SK-N-DZ (cell line): ENCODE data around the gene LCE2D.

ENCODE experiments used
- DNase-seq: peaks from one replicate; pipeline ENCODE4 v3.0.0-alpha.2; 2015; ENCODE audit warnings: low spot score
- small RNA-seq, 2 experiments: library from RNA; depleted of rRNA; stranded (forward); fragments of <200 nt; gene quantifications; one replicate each; pipeline ENCODE3, GENCODE V24; 2014

Gene LCE2D

DNA sequence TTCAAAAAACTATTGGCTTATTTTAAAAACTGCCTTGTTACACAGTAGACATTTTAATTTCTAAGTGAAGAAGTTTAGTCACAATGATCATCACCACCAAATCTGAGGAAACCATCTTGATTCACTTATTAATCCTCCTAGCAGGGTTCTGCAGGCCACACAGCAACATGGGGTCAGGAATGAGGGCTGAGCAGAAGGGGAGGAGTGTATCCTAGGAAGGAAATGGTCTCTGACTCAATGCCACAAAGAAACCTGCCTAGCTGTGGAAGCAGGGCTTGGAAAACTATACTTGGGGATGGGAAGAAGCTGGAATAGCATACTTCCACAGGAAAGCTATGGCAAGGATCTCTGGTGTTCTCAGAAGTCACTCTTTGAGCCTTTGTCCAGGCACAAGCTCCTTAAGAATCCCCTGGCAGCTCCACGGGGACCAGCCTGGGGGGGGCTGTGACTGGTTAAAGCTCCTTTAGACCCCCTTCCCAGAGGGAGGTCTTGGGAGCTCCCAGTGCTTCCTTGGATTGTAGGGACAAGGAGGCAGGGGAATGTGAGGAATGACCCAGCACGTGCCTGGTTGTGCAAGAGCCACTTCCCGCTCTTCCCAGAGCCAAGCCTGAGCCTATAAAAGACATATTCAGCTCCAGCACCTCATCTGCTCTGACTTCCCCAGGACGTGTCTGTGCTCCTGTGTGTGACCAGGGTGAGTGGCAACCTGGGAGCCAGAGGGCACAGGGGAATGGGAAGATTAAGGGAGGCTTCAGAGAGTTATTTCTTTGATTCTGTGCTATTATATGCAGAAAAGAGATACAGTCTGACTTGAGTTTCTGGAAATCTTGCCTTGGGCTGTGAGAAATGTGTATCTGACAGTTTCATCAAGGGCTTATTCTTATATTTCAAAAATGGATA lies 34.8 kb downstream of the LCE2D start, which contains the start of gene LCE2A:
Gene LCE2A, plus strand, starts transcription at position 645 of the 900 bp plus-strand sequence. CDS start 557 bp downstream, outside the sequence.
- DNase-seq = no peak

DNA sequence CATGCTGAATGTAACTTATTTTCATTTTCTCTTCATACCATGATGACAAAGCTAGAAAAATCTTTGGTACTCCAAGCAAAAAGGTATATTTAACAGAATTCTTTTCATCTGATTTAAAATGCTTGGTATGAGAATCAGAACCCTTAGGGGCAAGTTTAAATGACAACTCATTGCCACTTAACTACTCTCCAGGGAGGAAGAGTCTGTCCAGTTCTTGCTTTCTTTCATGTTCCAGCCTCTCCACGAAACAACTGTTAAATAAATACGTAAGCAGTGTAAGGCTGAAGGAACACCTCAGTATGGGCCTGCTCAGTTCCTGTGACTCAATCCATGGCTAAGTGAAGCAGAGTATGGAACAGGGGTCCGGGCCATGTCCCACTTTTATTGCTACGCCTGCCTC lies 36.6 kb downstream of the LCE2D start:
- DNase-seq = no peak

DNA sequence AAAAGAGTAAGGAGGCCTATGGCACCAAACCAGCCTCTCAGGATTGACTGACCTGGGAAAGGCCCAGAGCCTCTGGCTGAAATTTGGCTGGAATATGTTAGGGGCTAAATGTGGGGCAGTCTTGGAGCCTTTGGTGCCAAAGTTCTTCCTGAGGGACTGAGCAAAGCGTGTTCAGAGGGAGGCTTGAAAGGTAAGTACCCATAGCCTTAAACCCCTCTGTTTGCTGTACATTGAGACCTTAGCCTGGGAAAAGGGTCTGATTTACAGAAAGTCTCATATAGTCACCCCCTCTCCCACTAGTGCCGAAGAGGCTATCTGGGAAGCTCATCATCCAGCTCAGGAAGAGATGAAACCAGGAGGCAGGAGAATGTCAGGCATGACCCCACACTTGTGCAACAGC lies 44.7 kb downstream of the LCE2D start, which contains the start of gene LCE4A:
Gene LCE4A, plus strand, starts transcription at position 301 of the 400 bp plus-strand sequence. CDS start 916 bp downstream, outside the sequence.
- no peak for DNase-seq

Small RNA genes within 50 kb of the gene (small RNA-seq; reads per million reads assigned to genes)
- 0 reads per million in 2 experiments for gene LCE3A
- gene LCE3B = 0 reads per million in 2 experiments
